H1 (cell line): ENCODE data around the gene CEP85L. TPM values are rescaled to one million over a fixed set of nuclear protein-coding genes. Genes with fewer than 3 reads are reported as not detected.

Experiments
- CTCF ChIA-PET: fragments of 300-600 bp; sonication (Branson Sonifier 250); formaldehyde crosslinking; loops from one replicate; lab custom pipeline; 2021; ENCODE audit not compliant: partially characterized antibody; lab: Charles Lee
- POLR2A ChIA-PET: fragments of 300-600 bp; sonication (Branson Sonifier 250); formaldehyde crosslinking; loops from one replicate; lab custom pipeline; 2021; ENCODE audit warnings: inconsistent platforms; ENCODE audit not compliant: partially characterized antibody; lab: Charles Lee
- DNase-seq, 2 experiments: peaks; one replicate each; pipeline versions ENCODE4 v3.0.0 to v3.0.0-alpha.2; 2010 to 2022; ENCODE audit warnings: low spot score in 2 of 2, low read depth in 1 of 2, mixed read lengths in 1 of 2
- FAIRE-seq: peaks from 2 replicates; lab custom pipeline; 2011; peaks lifted over from hg19 to GRCh38; lab: Jason Lieb, UNC
- H2AFZ ChIP-seq: 2 replicates; pipeline ENCODE4 v1.8.1; 2012; ENCODE audit warnings: low read length, inconsistent platforms
- H2AK5ac ChIP-seq: 2 replicates; pipeline ENCODE4 v1.6.1; 2013; ENCODE audit warnings: low read depth, low read length
- H2BK120ac ChIP-seq: replicated peaks from 2 replicates; pipeline ENCODE3; 2013; ENCODE audit warnings: low read depth, low read length, inconsistent platforms
- H2BK12ac ChIP-seq: 2 replicates; pipeline ENCODE4 v1.6.1; 2013; ENCODE audit warnings: low read depth, low read length
- H2BK15ac ChIP-seq: 2 replicates; pipeline ENCODE4 v1.6.1; 2013; ENCODE audit warnings: low read length
- H2BK20ac ChIP-seq: 2 replicates; pipeline ENCODE4 v1.6.1; 2013; ENCODE audit warnings: low read length
- H2BK5ac ChIP-seq: 2 replicates; pipeline ENCODE4 v1.6.1; 2013; ENCODE audit warnings: low read depth, low read length
- H3K14ac ChIP-seq: 2 replicates; pipeline ENCODE4 v1.6.1; 2013; ENCODE audit warnings: inconsistent platforms; ENCODE audit not compliant: insufficient read length
- H3K18ac ChIP-seq: 2 replicates; pipeline ENCODE4 v1.6.1; 2013; ENCODE audit warnings: low read length; ENCODE audit errors: extremely low read depth
- H3K23ac ChIP-seq: 2 replicates; pipeline ENCODE4 v1.6.1; 2013; ENCODE audit warnings: inconsistent platforms; ENCODE audit not compliant: insufficient read length
- H3K23me2 ChIP-seq: 2 replicates; pipeline ENCODE4 v1.6.1; 2013; ENCODE audit warnings: low read depth, low read length
- H3K27ac ChIP-seq: 2 replicates; pipeline ENCODE4 v1.6.1; 2011; ENCODE audit warnings: low read depth, low read length, inconsistent platforms
- H3K27me3 ChIP-seq, 4 experiments: replicated peaks in 1 of 4; 1 replicate in 1 of 4; 2 replicates in 3 of 4; pipeline versions ENCODE4 v1.6.1 to v1.8.1; 2011 to 2013; ENCODE audit warnings: low read length in 3 of 4, mild to moderate bottlenecking in 3 of 4, inconsistent platforms in 2 of 4, mixed read lengths in 2 of 4, moderate library complexity in 1 of 4; ENCODE audit not compliant: control insufficient read depth in 3 of 4, insufficient read depth in 3 of 4; ENCODE audit errors: extremely low read depth in 1 of 4
- H3K36me3 ChIP-seq, 4 experiments: 2 replicates each; pipeline versions ENCODE4 v1.6.1 to v1.8.1; 2011 to 2013; ENCODE audit warnings: mild to moderate bottlenecking in 4 of 4, low read length in 3 of 4, moderate library complexity in 2 of 4, control low read depth in 1 of 4, inconsistent platforms in 1 of 4; ENCODE audit not compliant: insufficient read depth in 4 of 4, control insufficient read depth in 2 of 4
- H3K4ac ChIP-seq: replicated peaks from 2 replicates; pipeline ENCODE3; 2013; ENCODE audit warnings: low read length, low read depth, mixed read lengths, inconsistent platforms; ENCODE audit not compliant: insufficient read length
- H3K4me1 ChIP-seq, 4 experiments: replicated peaks in 1 of 4; 1 replicate in 1 of 4; 2 replicates in 3 of 4; pipeline versions ENCODE4 v1.6.1 to v1.8.1; 2011 to 2013; ENCODE audit warnings: low read length in 3 of 4, inconsistent platforms in 2 of 4, mixed read lengths in 1 of 4; ENCODE audit not compliant: insufficient read depth in 4 of 4, control insufficient read depth in 3 of 4
- H3K4me2 ChIP-seq, 2 experiments: 2 replicates each; pipeline versions ENCODE4 v1.6.1 to v1.8.1; 2011 to 2013; ENCODE audit warnings: low read depth in 2 of 2, low read length in 2 of 2, control low read depth in 1 of 2, inconsistent platforms in 1 of 2, mild to moderate bottlenecking in 1 of 2; ENCODE audit not compliant: insufficient read depth in 1 of 2
- H3K4me3 ChIP-seq, 4 experiments: fragments of 200-600, 300-600 bp in 1 of 4; sonication (generic), shearing (Covaris generic), sonication (Bioruptor Twin) in 1 of 4; 2 replicates each; pipeline versions ENCODE4 v1.5.1 to v1.8.1; 2011 to 2016; ENCODE audit warnings: low read length in 4 of 4, low read depth in 3 of 4, control low read depth in 2 of 4, inconsistent platforms in 2 of 4, mild to moderate bottlenecking in 2 of 4, mixed read lengths in 1 of 4, moderate library complexity in 1 of 4; ENCODE audit not compliant: insufficient read depth in 2 of 4; ENCODE audit errors: extremely low read depth in 1 of 4
- H3K56ac ChIP-seq: replicated peaks from 2 replicates; pipeline ENCODE3; 2013; ENCODE audit warnings: low read depth, mild to moderate bottlenecking, mixed read lengths, low read length, inconsistent platforms; ENCODE audit not compliant: insufficient read length
- H3K79me1 ChIP-seq: 2 replicates; pipeline ENCODE4 v1.6.1; 2013; ENCODE audit warnings: low read depth, low read length, control low read depth
- H3K79me2 ChIP-seq, 2 experiments: 2 replicates each; pipeline versions ENCODE4 v1.6.1 to v1.8.1; 2012 to 2013; ENCODE audit warnings: low read length in 2 of 2, mild to moderate bottlenecking in 2 of 2, inconsistent platforms in 1 of 2; ENCODE audit not compliant: insufficient read depth in 2 of 2, control insufficient read depth in 1 of 2
- H3K9ac ChIP-seq, 4 experiments: replicated peaks in 1 of 4; 1 replicate in 1 of 4; 2 replicates in 3 of 4; pipeline versions ENCODE4 v1.6.1 to v1.8.1; 2011 to 2013; ENCODE audit warnings: low read depth in 3 of 4, low read length in 3 of 4, control low read depth in 2 of 4, mild to moderate bottlenecking in 2 of 4, moderate library complexity in 2 of 4, inconsistent platforms in 1 of 4; ENCODE audit errors: extremely low read depth in 1 of 4
- H3K9me3 ChIP-seq, 2 experiments: 2 replicates each; pipeline versions ENCODE4 v1.6.1 to v1.8.1; 2012 to 2013; ENCODE audit warnings: mild to moderate bottlenecking in 2 of 2, moderate library complexity in 2 of 2, control low read depth in 1 of 2, inconsistent platforms in 1 of 2, low read depth in 1 of 2, low read length in 1 of 2, mixed read lengths in 1 of 2; ENCODE audit not compliant: insufficient read depth in 2 of 2
- H4K20me1 ChIP-seq, 2 experiments: replicated peaks in 1 of 2; 2 replicates each; pipeline versions ENCODE3 to v1.8.1; 2011 to 2013; ENCODE audit warnings: inconsistent platforms in 2 of 2, low read length in 2 of 2, mild to moderate bottlenecking in 1 of 2; ENCODE audit not compliant: insufficient read depth in 2 of 2, control insufficient read depth in 1 of 2
- H4K5ac ChIP-seq: 2 replicates; pipeline ENCODE4 v1.6.1; 2013; ENCODE audit warnings: low read length, low read depth, mixed read lengths, inconsistent platforms; ENCODE audit not compliant: insufficient read length
- H4K8ac ChIP-seq: 2 replicates; pipeline ENCODE4 v1.8.0; 2013; ENCODE audit warnings: mild to moderate bottlenecking, moderate library complexity, low read length, inconsistent platforms; ENCODE audit not compliant: insufficient read depth; ENCODE audit errors: extremely low read depth
- H4K91ac ChIP-seq: replicated peaks from 2 replicates; pipeline ENCODE3; 2013; ENCODE audit warnings: low read length, mixed read lengths, inconsistent platforms; ENCODE audit not compliant: insufficient read length
- TAF1 ChIP-seq: IDR thresholded peaks from 2 replicates; pipeline ENCODE4 v1.6.1; 2011; ENCODE audit warnings: mild to moderate bottlenecking, low read depth, low read length
- TEAD4 ChIP-seq: IDR thresholded peaks from 2 replicates; pipeline ENCODE4 v1.6.1; 2012; ENCODE audit warnings: low read depth, low read length, inconsistent platforms, mixed read lengths
- WGBS, 2 experiments: shearing (Covaris generic) in 1 of 2; methylation state at CpG; one replicate each; pipeline versions ENCODE4 v1.1.6 to v1.1.7; 2013 to 2015; ENCODE audit warnings: low lambda C conversion rate in 2 of 2, mixed read lengths in 2 of 2, inconsistent platforms in 1 of 2, low coverage in 1 of 2, missing lambda C conversion rate in 1 of 2; ENCODE audit not compliant: insufficient replicate concordance in 2 of 2, insufficient coverage in 1 of 2, insufficient read length in 1 of 2; ENCODE audit errors: extremely low coverage in 1 of 2, missing lambda C conversion rate in 1 of 2; 5-methylcytosine and 5-hydroxymethylcytosine counted together
- polyA plus RNA-seq, 7 experiments: library from polyadenylated mRNA; depleted of rRNA in 3 of 7; stranded (reverse) in 5 of 7; unstranded in 2 of 7; fragments of >200 nt in 5 of 7; fragments of 200-250 nt in 2 of 7; gene quantifications; 1 replicate in 5 of 7; 2 replicates in 1 of 7; 4 replicates in 1 of 7; pipeline versions ENCODE4 v1.2.1 to v1.2.3, GENCODE V29; 2011 to 2013; ENCODE audit warnings: missing spikeins in 2 of 7, mixed read lengths in 2 of 7
- total RNA-seq: library from RNA; stranded (reverse); fragmentation: NEBNext Ultra II Directional; extraction: Animal tissue kit (Norgen Biotek cat#: 25700); gene quantifications from 2 replicates; pipeline ENCODE4 v1.2.1, GENCODE V29; 2021

Gene CEP85L
- total and polyA plus RNA-seq, 2 of the 8 experiments (the other 6 are each of a cell fraction or from before 2014, with no cell fraction given): 3.2 to 27.6 TPM

DNA sequence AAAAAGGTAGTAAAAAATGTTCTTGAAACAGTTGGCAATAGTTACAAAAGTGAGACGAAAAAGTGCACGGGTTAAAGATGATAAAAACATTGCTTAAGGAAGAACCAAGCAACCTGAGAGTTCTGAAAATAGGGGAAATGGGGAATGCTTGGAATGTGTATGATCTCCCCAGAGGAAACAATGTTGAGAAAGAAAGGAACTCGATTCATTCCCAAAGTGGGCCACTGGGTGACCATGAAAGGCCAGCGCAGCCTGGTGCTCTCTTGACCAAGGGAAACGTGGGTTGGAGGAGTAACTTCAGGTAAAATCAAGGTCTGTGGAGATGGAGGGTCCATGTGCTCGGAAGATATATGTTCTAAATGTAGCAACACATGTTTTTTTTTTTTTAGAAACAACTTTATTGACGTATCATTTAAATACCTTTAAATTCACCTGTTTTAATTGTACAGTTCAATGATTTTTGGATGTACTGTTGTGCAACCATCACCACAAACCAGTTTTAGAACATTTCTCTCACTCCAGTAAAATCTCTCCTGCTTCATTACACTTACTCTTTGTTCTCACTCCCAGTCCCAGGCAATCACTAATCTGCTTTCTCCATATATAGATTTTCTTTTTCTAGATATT, 34.5 kb upstream of the CEP85L start:
- Histone ChIP-seq H3K79me1 (no peaks in the 10 kb centered on the region), H2BK12ac (no peak overlapping the region), H2AK5ac (no peak overlapping the region), H3K27ac (no peak overlapping the region), H2BK20ac (no peak overlapping the region), H3K4me3 (no peak overlapping the region), H2BK15ac (no peak overlapping the region), H3K4ac (no peak overlapping the region), H3K4me2 (no peak overlapping the region), H3K14ac (no peak overlapping the region), H3K18ac (no peak overlapping the region), H3K9ac (no peak overlapping the region), H4K5ac (no peak overlapping the region), H3K36me3 (no peaks in the 10 kb centered on the region), H3K23ac (no peak overlapping the region), H2AFZ (peak overlapping the region; percentile 63; the same call in 1 of the 2 replicates), H3K9me3 (no peaks in the 10 kb centered on the region), H4K8ac (no peak overlapping the region), H3K4me1 (no peaks in the 10 kb centered on the region), H4K20me1 (no peaks in the 10 kb centered on the region), H2BK120ac (no peak overlapping the region), H2BK5ac (no peak overlapping the region), H3K79me2 (no peaks in the 10 kb centered on the region), H4K91ac (no peak overlapping the region), H3K56ac (no peak overlapping the region), H3K23me2 (no peaks in the 10 kb centered on the region), H3K27me3 (no peaks in the 10 kb centered on the region; a peak in 1 of 7 replicates)
- ChIA-PET CTCF (no interaction called here), POLR2A (no interaction called here)
- FAIRE-seq (no peak), DNase-seq (no peak)
- 70% methylated on average over 7 of the region's 7 CpGs; no CpG with 5 or more reads in 1 of the 2 experiments for WGBS, 2 experiments
- no peak for TF ChIP-seq TAF1
- TF ChIP-seq TEAD4: peak; percentile 97
